ENCODE measurements around the gene UBE2E1. TPM values are rescaled to one million over a fixed set of nuclear protein-coding genes. Genes with fewer than 3 reads are reported as not detected.

Gene UBE2E1
- total RNA-seq, 4 donors from 2014 or later = 73.0 to 119 (median 94.6) TPM

DNA sequence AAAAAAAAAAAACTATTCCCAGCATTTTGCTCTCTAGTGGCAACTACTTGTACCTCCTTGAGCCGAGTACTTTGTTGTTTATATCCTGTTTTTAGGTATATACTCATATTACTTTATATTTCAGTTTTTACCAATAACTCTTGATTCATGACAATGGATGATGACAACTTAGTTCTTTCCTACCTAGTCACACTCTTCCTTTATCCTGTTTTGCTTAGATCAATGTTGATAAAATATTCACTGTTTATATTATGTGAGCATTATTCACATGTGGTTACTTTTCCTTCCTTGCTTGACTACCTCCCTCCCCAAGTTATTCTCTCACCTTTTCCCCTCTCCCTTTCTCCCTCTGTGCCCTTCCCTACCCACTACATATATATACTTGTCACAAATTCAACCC lies 57.3 kb downstream of the UBE2E1 start:
- DNase-seq (ENCODE audit: low spot score in 2 of 2) = no peak
- H3K27ac ChIP-seq = no peak overlapping the region
- WGBS = 90% methylated on average over 1 of the region's 1 CpG
- no peaks in the 10 kb centered on the region for H3K9me3 ChIP-seq
- no peak overlapping the region for H3K4me3 ChIP-seq
- no peaks in the 10 kb centered on the region for H3K27me3 ChIP-seq
- H3K36me3 ChIP-seq = peaks cover 8% of the 10 kb centered on the region
- TF ChIP-seq POLR2AphosphoS5 (IDR thresholded peaks at IDR 0.05) (no peak), EP300 (IDR thresholded peaks at IDR 0.05) (no peak), POLR2A (IDR thresholded peaks at IDR 0.05) (no peak)
- TF ChIP-seq, protein P1, sequence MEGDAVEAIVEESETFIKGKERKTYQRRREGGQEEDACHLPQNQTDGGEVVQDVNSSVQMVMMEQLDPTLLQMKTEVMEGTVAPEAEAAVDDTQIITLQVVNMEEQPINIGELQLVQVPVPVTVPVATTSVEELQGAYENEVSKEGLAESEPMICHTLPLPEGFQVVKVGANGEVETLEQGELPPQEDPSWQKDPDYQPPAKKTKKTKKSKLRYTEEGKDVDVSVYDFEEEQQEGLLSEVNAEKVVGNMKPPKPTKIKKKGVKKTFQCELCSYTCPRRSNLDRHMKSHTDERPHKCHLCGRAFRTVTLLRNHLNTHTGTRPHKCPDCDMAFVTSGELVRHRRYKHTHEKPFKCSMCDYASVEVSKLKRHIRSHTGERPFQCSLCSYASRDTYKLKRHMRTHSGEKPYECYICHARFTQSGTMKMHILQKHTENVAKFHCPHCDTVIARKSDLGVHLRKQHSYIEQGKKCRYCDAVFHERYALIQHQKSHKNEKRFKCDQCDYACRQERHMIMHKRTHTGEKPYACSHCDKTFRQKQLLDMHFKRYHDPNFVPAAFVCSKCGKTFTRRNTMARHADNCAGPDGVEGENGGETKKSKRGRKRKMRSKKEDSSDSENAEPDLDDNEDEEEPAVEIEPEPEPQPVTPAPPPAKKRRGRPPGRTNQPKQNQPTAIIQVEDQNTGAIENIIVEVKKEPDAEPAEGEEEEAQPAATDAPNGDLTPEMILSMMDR (IDR thresholded peaks at IDR 0.05) = no peak
- peaks cover 33% of the 10 kb centered on the region for H3K4me1 ChIP-seq

DNA sequence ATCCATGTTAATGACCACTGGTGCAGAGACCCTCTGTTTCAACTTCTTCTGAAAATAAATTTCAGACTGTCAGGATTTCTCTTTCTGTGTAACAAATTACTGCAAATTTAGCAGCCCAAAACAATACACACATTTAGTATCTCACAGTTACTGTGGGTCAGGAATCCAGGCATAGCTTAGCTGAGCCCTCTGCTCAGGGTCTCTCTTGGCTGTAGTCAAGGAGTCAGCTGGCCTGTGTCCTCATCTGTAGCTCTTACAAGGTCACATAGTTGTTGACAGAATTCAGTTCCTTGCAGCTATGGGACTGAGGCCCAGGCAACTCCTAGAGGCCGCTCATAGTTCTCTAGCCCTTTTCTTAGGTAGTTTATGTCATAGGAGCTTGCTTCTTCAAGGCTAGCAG lies 59.2 kb downstream of the UBE2E1 start:
- no peak overlapping the region for H3K27ac ChIP-seq
- peaks cover 8% of the 10 kb centered on the region for H3K36me3 ChIP-seq
- H3K9me3 ChIP-seq = no peaks in the 10 kb centered on the region
- 100% methylated on average over 1 of the region's 1 CpG for WGBS
- H3K27me3 ChIP-seq = no peaks in the 10 kb centered on the region
- H3K4me1 ChIP-seq = peaks cover 19% of the 10 kb centered on the region
- H3K4me3 ChIP-seq = no peak overlapping the region
- TF ChIP-seq, protein P1 (IDR thresholded peaks at IDR 0.05) = no peak
- no peak for TF ChIP-seq EP300 (IDR thresholded peaks at IDR 0.05)
- TF ChIP-seq POLR2A (IDR thresholded peaks at IDR 0.05) = no peak
- no peak for TF ChIP-seq POLR2AphosphoS5 (IDR thresholded peaks at IDR 0.05)
- DNase-seq (ENCODE audit: low spot score in 2 of 2) = no peak

DNA sequence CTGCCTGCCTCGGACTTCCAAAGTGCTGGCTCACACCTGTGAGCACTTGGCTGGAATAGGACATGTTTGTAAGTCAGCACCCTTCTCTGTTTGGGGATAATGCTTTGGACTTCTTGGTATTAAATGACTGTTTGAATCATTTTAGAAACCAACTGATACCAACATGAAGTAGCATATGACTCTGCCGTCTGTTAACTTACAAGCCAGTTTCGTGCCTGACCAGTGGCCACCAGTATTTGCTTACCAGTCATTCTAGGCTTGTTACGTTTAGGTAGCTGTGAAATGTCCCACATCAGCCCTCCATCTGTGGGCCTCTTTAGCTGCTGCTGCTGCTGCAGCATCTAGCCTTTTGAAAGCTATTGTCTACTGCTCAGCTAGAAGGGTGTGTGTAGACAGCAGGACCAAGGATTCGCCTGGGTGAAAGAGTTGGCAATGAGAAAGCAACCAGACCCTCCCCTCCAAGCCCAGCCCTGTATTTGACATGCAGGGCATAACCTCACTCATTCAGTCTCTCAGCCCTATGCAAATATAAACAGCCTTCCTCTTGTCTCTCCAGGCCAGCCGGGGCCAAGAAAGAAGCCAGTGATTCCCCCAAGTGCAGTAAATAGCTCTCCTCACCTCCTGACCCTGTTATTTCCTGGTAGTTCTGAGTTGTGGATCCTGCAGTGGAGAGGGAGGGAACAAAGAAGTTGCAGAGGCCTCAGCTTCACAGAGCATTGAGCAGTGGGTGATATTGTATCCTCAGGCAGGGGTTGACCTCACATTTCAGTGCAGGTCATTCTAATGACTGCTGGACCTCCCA lies 60.0 kb downstream of the UBE2E1 start:
- TF ChIP-seq POLR2AphosphoS5 (IDR thresholded peaks at IDR 0.05) (no peak), POLR2A (IDR thresholded peaks at IDR 0.05) (no peak), EP300 (IDR thresholded peaks at IDR 0.05) (no peak)
- TF ChIP-seq, protein P1 (IDR thresholded peaks at IDR 0.05) = no peak
- WGBS = 63% methylated on average over 6 of the region's 6 CpGs
- no peak overlapping the region for H3K4me3 ChIP-seq
- no peaks in the 10 kb centered on the region for H3K9me3 ChIP-seq
- no peaks in the 10 kb centered on the region for H3K27me3 ChIP-seq
- H3K4me1 ChIP-seq = peaks cover 22% of the 10 kb centered on the region
- H3K27ac ChIP-seq = no peak overlapping the region
- H3K36me3 ChIP-seq = peaks cover 8% of the 10 kb centered on the region
- DNase-seq (ENCODE audit: low spot score in 2 of 2) = no peak

DNA sequence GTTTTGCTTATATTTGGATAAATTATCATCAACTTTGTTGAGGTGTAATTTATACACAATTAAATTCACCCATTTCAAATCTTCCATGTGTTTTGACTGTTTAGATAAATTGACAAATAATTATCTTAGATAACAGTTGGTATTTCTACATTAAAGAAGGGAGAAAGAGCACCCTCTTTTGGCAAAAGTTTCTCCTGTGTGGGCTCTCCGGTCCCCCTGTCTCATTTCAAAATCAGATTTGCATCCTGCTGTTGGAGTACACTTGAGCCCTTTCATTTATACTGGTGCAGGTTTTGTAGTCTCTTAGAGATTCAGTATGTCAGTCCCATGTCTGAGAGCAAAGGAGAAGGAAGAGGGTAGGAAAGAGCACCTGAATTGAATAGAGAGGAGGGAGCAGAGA lies 61.6 kb downstream of the UBE2E1 start:
- DNase-seq (ENCODE audit: low spot score in 2 of 2) = no peak
- H3K9me3 ChIP-seq = no peaks in the 10 kb centered on the region
- no peak overlapping the region for H3K27ac ChIP-seq
- no peaks in the 10 kb centered on the region for H3K27me3 ChIP-seq
- H3K4me3 ChIP-seq = no peak overlapping the region
- TF ChIP-seq POLR2AphosphoS5 (IDR thresholded peaks at IDR 0.05) = no peak
- TF ChIP-seq POLR2A (IDR thresholded peaks at IDR 0.05) = no peak
- no peak for TF ChIP-seq EP300 (IDR thresholded peaks at IDR 0.05)
- TF ChIP-seq, protein P1 (IDR thresholded peaks at IDR 0.05) = no peak
- peaks cover 22% of the 10 kb centered on the region for H3K4me1 ChIP-seq
- 80% methylated on average over 1 of the region's 1 CpG for WGBS
- H3K36me3 ChIP-seq = no peaks in the 10 kb centered on the region

DNA sequence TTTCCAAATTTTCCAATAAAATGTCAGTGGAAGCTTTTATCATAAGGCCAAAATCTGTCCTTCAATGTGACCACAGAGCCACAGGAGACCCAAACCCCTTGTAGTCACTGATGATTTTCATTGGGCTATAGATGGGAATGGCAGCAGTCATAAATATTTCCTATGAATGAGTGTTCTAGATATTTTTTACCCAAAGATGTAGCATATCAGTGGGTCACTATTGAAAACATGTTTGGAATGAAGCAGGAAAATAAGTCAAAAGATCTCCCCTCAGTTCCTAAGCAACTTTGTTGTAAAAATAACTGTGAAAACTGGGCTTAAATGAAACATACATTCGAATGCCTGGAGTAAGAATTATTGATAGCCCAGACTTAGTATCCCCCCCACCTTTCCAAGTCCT lies 62.1 kb downstream of the UBE2E1 start:
- Histone ChIP-seq H3K4me1 (peaks cover 22% of the 10 kb centered on the region), H3K4me3 (no peak overlapping the region), H3K27me3 (no peaks in the 10 kb centered on the region), H3K9me3 (no peaks in the 10 kb centered on the region), H3K36me3 (no peaks in the 10 kb centered on the region), H3K27ac (no peak overlapping the region)
- WGBS = 94% methylated on average over 1 of the region's 1 CpG
- DNase-seq (ENCODE audit: low spot score in 2 of 2) = no peak
- TF ChIP-seq EP300 (IDR thresholded peaks at IDR 0.05) (no peak), POLR2A (IDR thresholded peaks at IDR 0.05) (no peak), POLR2AphosphoS5 (IDR thresholded peaks at IDR 0.05) (no peak)
- TF ChIP-seq, protein P1 (IDR thresholded peaks at IDR 0.05) = no peak

Data from suprapubic skin (tissue), 4 donors.